ENCODE data around the gene GTF3C4. TPM values are rescaled to one million over a fixed set of nuclear protein-coding genes. Genes with fewer than 3 reads are reported as not detected.

GTF3C4 gene
- total RNA-seq, 2 donors from 2014 or later = 12.4 to 13.1 TPM

- Histone ChIP-seq H3K9ac (ENCODE audit: low read depth in 2 of 2, low read length in 2 of 2) (no peak overlapping the region), H3K27ac (no peak overlapping the region), H3K9me3 (no peaks in the 10 kb centered on the region), H3K4me1 (no peaks in the 10 kb centered on the region), H3K4me3 (no peak overlapping the region), H3K27me3 (no peaks in the 10 kb centered on the region), H3K36me3 (no peaks in the 10 kb centered on the region)
- intact Hi-C loops (cut with DNase I) = no loop called here
- no peak for DNase-seq
- TF ChIP-seq CTCF (IDR thresholded peaks at IDR 0.05) = no peak
These were observed 55.0 kb downstream of the GTF3C4 start for GRCh38 chr9:132725306-132725705.

GRCh38 chr9:132726576-132727130 is 56.4 kb downstream of the GTF3C4 start:
- Histone ChIP-seq H3K9ac (ENCODE audit: low read depth in 2 of 2, low read length in 2 of 2) (no peak overlapping the region), H3K4me1 (no peaks in the 10 kb centered on the region), H3K36me3 (no peaks in the 10 kb centered on the region), H3K4me3 (no peak overlapping the region), H3K9me3 (no peaks in the 10 kb centered on the region), H3K27me3 (no peaks in the 10 kb centered on the region), H3K27ac (no peak overlapping the region)
- no peak for DNase-seq
- no peak for TF ChIP-seq CTCF (IDR thresholded peaks at IDR 0.05)
- intact Hi-C loops (cut with DNase I) = no loop called here

DNA sequence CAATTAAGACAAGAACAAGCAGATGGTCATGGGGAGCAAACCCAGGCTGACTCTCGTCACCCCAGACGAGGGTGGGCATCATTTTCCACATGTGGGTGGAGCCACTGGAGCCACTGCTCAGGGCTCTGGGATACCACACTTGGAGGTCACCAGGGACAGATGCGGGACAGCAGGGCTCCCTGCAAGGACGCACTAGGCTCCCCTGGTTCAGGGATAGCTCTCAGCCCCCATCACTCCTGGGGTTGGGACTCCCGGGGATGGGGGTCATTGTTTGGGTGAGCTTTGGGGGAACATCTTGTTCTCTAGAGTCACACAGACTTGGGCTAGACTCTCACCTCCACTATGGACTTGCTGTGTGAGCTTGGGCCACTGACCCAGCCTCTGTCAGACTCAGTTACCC is 57.8 kb downstream of the GTF3C4 start:
- intact Hi-C loops (cut with DNase I) = no loop called here
- no peak overlapping the region for H3K9ac ChIP-seq (ENCODE audit: low read depth in 2 of 2, low read length in 2 of 2)
- no peak for TF ChIP-seq CTCF (IDR thresholded peaks at IDR 0.05)
- H3K4me1 ChIP-seq = no peaks in the 10 kb centered on the region
- H3K27me3 ChIP-seq = no peaks in the 10 kb centered on the region
- H3K4me3 ChIP-seq = no peak overlapping the region
- no peaks in the 10 kb centered on the region for H3K36me3 ChIP-seq
- no peaks in the 10 kb centered on the region for H3K9me3 ChIP-seq
- H3K27ac ChIP-seq = no peak overlapping the region
- no peak for DNase-seq

DNA sequence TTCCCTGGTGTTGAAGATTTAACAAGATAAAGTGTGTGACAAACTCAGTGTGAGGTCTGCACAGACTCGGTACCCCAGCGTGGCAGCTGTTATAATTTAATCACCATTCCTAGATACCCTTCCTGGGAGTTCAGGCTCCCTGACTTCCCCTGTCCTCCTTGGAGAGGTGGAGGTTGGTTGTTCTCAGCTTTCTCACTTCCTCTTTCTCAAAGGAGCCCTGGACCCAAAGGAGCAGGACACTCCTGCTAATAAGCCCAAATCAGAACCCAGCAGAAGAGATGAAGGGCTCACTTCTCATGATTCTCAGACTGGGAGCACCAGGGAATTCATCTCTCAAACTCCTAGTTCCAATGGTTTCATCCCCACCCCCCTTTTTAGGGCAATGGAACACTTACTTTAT is 58.2 kb downstream of the GTF3C4 start:
- no peak overlapping the region for H3K27ac ChIP-seq
- no peak for DNase-seq
- intact Hi-C loops (cut with DNase I) = no loop called here

DNA sequence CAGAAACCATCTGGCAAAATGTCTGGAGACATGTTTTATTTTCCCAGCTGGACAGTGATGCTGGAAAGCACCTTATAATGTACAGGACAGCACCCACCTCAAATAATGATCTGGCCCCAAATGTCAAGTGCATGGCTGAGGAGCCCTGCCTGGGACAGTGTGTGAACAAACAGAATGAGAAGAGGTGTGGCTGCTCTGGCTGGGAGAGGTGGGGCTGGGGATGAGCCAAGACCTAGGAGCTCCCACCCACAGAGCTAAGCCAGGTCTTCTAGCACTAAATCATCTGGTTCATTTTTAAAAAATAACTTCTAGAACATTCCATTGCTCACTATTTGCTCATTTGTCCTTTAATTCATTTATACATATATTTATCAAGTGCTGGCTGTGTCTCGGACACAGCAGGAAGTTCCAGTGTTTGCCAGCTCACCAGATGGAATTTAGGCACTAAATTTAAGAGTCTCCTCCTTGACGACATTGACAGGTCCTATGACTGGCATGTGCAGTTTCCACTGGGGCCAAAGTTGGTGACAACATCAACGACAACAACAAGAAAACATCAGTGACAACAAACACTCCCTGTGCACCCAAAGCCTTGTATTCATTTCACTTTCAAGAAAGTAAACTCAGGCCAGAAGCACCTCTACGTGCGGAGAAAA is 59.1 kb downstream of the GTF3C4 start:
- no peak for TF ChIP-seq CTCF (IDR thresholded peaks at IDR 0.05)
- Histone ChIP-seq H3K27me3 (no peaks in the 10 kb centered on the region), H3K9me3 (no peaks in the 10 kb centered on the region), H3K9ac (ENCODE audit: low read depth in 2 of 2, low read length in 2 of 2) (no peak overlapping the region), H3K4me1 (no peaks in the 10 kb centered on the region), H3K36me3 (no peaks in the 10 kb centered on the region), H3K4me3 (no peak overlapping the region), H3K27ac (no peak overlapping the region)
- DNase-seq = no peak
- intact Hi-C loops (cut with DNase I) = no loop called here

More for the DNA sequence above, 58.2 kb downstream of the GTF3C4 start:
- no peaks in the 10 kb centered on the region for H3K4me1 ChIP-seq
- no peak overlapping the region for H3K4me3 ChIP-seq
- H3K9me3 ChIP-seq = no peaks in the 10 kb centered on the region
- H3K36me3 ChIP-seq = no peaks in the 10 kb centered on the region
- no peak for TF ChIP-seq CTCF (IDR thresholded peaks at IDR 0.05)
- H3K9ac ChIP-seq (ENCODE audit: low read depth in 2 of 2, low read length in 2 of 2) = no peak overlapping the region
- no peaks in the 10 kb centered on the region for H3K27me3 ChIP-seq

Data from colonic mucosa (tissue), 4 donors.